H9 (cell line): ENCODE data around the gene SPTBN1. TPM values are rescaled to one million over a fixed set of nuclear protein-coding genes. Genes with fewer than 3 reads are reported as not detected.

ENCODE experiments used
- DNase-seq: peaks from one replicate; pipeline ENCODE4 v3.0.0-alpha.2; 2017
- H2AFZ ChIP-seq: one replicate; pipeline ENCODE4 v1.6.1; 2013; ENCODE audit warnings: mild to moderate bottlenecking, low read length, control low read depth, moderate library complexity
- H2AK5ac ChIP-seq: 2 replicates; pipeline ENCODE4 v1.6.1; 2013; ENCODE audit warnings: low read length, control low read depth, mixed read lengths; ENCODE audit not compliant: insufficient read length
- H2BK120ac ChIP-seq: one replicate; pipeline ENCODE4 v1.6.1; 2013; ENCODE audit warnings: low read depth, mild to moderate bottlenecking, low read length, control low read depth, inconsistent platforms; ENCODE audit not compliant: poor library complexity, severe bottlenecking
- H2BK12ac ChIP-seq: 2 replicates; pipeline ENCODE4 v1.6.1; 2013; ENCODE audit warnings: low read length, control low read depth, mixed read lengths, low read depth; ENCODE audit not compliant: insufficient read length
- H2BK15ac ChIP-seq: 2 replicates; pipeline ENCODE4 v1.6.1; 2013; ENCODE audit warnings: low read depth, low read length, control low read depth
- H2BK20ac ChIP-seq: one replicate; pipeline ENCODE4 v1.6.1; 2013; ENCODE audit warnings: low read depth, mild to moderate bottlenecking, low read length, control low read depth, inconsistent platforms; ENCODE audit not compliant: poor library complexity, severe bottlenecking
- H2BK5ac ChIP-seq: 2 replicates; pipeline ENCODE4 v1.6.1; 2013; ENCODE audit warnings: low read length, control low read depth, mixed read lengths; ENCODE audit not compliant: insufficient read length
- H3K14ac ChIP-seq: 2 replicates; pipeline ENCODE4 v1.6.1; 2013; ENCODE audit warnings: low read length, control low read depth; ENCODE audit not compliant: insufficient read depth
- H3K18ac ChIP-seq: 2 replicates; pipeline ENCODE4 v1.6.1; 2013; ENCODE audit warnings: low read depth, mild to moderate bottlenecking, mixed read lengths, low read length, control low read depth; ENCODE audit not compliant: insufficient read length
- H3K23ac ChIP-seq: 2 replicates; pipeline ENCODE4 v1.6.1; 2013; ENCODE audit warnings: low read length, control low read depth, mixed read lengths, low read depth; ENCODE audit not compliant: insufficient read length
- H3K23me2 ChIP-seq: 2 replicates; pipeline ENCODE4 v1.6.1; 2013; ENCODE audit warnings: low read depth, mild to moderate bottlenecking, mixed read lengths, low read length, control low read depth; ENCODE audit not compliant: insufficient read length, poor library complexity, severe bottlenecking
- H3K27ac ChIP-seq: 2 replicates; pipeline ENCODE4 v1.5.1; 2013; ENCODE audit warnings: low read length, control low read depth, mixed read lengths, low read depth; ENCODE audit not compliant: insufficient read length
- H3K27me3 ChIP-seq: 2 replicates; pipeline ENCODE4 v1.6.1; 2013; ENCODE audit warnings: low read length, control low read depth, inconsistent platforms; ENCODE audit not compliant: insufficient read depth
- H3K4ac ChIP-seq: 2 replicates; pipeline ENCODE4 v1.6.1; 2013; ENCODE audit warnings: low read depth, mild to moderate bottlenecking, control low read depth, inconsistent platforms, low read length, moderate library complexity
- H3K4me1 ChIP-seq: 2 replicates; pipeline ENCODE4 v1.6.1; 2013; ENCODE audit warnings: low read length, control low read depth, inconsistent platforms; ENCODE audit not compliant: insufficient read depth
- H3K4me2 ChIP-seq: 2 replicates; pipeline ENCODE4 v1.6.1; 2013; ENCODE audit warnings: low read length, control low read depth, mixed read lengths; ENCODE audit not compliant: insufficient read length, insufficient read depth
- H3K56ac ChIP-seq: 2 replicates; pipeline ENCODE4 v1.6.1; 2013; ENCODE audit warnings: low read depth, mild to moderate bottlenecking, mixed read lengths, low read length, control low read depth; ENCODE audit not compliant: insufficient read length
- H3K79me1 ChIP-seq: 2 replicates; pipeline ENCODE4 v1.6.1; 2013; ENCODE audit warnings: low read depth, mild to moderate bottlenecking, moderate library complexity, low read length, control low read depth, inconsistent platforms; ENCODE audit not compliant: insufficient read depth, poor library complexity, severe bottlenecking
- H3K79me2 ChIP-seq: 2 replicates; pipeline ENCODE4 v1.6.1; 2013; ENCODE audit warnings: low read length, control low read depth, inconsistent platforms; ENCODE audit not compliant: insufficient read depth
- H3K9ac ChIP-seq: 2 replicates; pipeline ENCODE4 v1.6.1; 2013; ENCODE audit warnings: low read length, control low read depth, mixed read lengths; ENCODE audit not compliant: insufficient read length; ENCODE audit errors: extremely low read depth
- H3K9me3 ChIP-seq: one replicate; pipeline ENCODE4 v1.6.1; 2013; ENCODE audit warnings: low read depth, low read length, inconsistent platforms; ENCODE audit not compliant: control insufficient read depth
- H3T11ph ChIP-seq: one replicate; pipeline ENCODE4 v1.6.1; 2013; ENCODE audit warnings: mild to moderate bottlenecking, low read length, control low read depth, inconsistent platforms
- H4K20me1 ChIP-seq: one replicate; pipeline ENCODE4 v1.6.1; 2013; ENCODE audit not compliant: control insufficient read depth, insufficient read length, insufficient read depth
- H4K5ac ChIP-seq: 2 replicates; pipeline ENCODE4 v1.6.1; 2013; ENCODE audit warnings: low read depth, mild to moderate bottlenecking, mixed read lengths, low read length, control low read depth; ENCODE audit not compliant: insufficient read length
- H4K8ac ChIP-seq: replicated peaks from 2 replicates; pipeline ENCODE4 v1.6.1; 2013; ENCODE audit warnings: low read length, control low read depth, mixed read lengths, low read depth; ENCODE audit not compliant: insufficient read length
- H4K91ac ChIP-seq: 2 replicates; pipeline ENCODE4 v1.6.1; 2013; ENCODE audit warnings: low read depth, mild to moderate bottlenecking, moderate library complexity, mixed read lengths, low read length, control low read depth; ENCODE audit not compliant: insufficient read length
- H3K27ac Mint-ChIP-seq, 3 experiments: 2 replicates in 2 of 3; 3 replicates in 1 of 3; pipeline ENCODE4 v1.8.0; 2020 to 2021; ENCODE audit warnings: mixed read lengths in 3 of 3, mild to moderate bottlenecking in 1 of 3, moderate library complexity in 1 of 3
- H3K27me3 Mint-ChIP-seq: 2 replicates; pipeline ENCODE4 v1.8.0; 2021; ENCODE audit warnings: low read depth, mild to moderate bottlenecking, moderate library complexity, mixed read lengths
- H3K36me3 Mint-ChIP-seq, 3 experiments: 2 replicates in 2 of 3; 3 replicates in 1 of 3; pipeline ENCODE4 v1.8.0; 2020 to 2021; ENCODE audit warnings: low read depth in 3 of 3, mixed read lengths in 3 of 3; ENCODE audit not compliant: insufficient read depth in 1 of 3
- H3K4me1 Mint-ChIP-seq, 2 experiments: 2 replicates each; pipeline ENCODE4 v1.8.0; 2020; ENCODE audit warnings: mixed read lengths in 2 of 2
- H3K4me3 Mint-ChIP-seq, 2 experiments: 2 replicates in 1 of 2; 3 replicates in 1 of 2; pipeline ENCODE4 v1.8.0; 2020 to 2021; ENCODE audit warnings: mild to moderate bottlenecking in 2 of 2, mixed read lengths in 2 of 2, moderate library complexity in 1 of 2
- H3K9me3 Mint-ChIP-seq, 2 experiments: 2 replicates in 1 of 2; 3 replicates in 1 of 2; pipeline ENCODE4 v1.8.0; 2020; ENCODE audit warnings: mild to moderate bottlenecking in 2 of 2, mixed read lengths in 2 of 2, moderate library complexity in 1 of 2
- WGBS: extraction: QIAGEN DNeasy Blood & Tissue Kit; methylation state at CpG from one replicate; pipeline ENCODE4 v1.1.7; 2013; ENCODE audit warnings: missing lambda C conversion rate, low lambda C conversion rate, mixed read lengths; ENCODE audit not compliant: insufficient read length; ENCODE audit errors: extremely low coverage; 5-methylcytosine and 5-hydroxymethylcytosine counted together
- total RNA-seq: library from RNA; stranded (reverse); gene quantifications from 2 replicates; pipeline ENCODE4 v1.2.1, GENCODE V29; 2021
- TF ChIP-seq, protein P1 (sequence below): fragments of 200-600 bp; sonication (generic); conservative IDR thresholded peaks from 3 replicates; pipeline ENCODE4 v1.8.0; 2021; ENCODE audit warnings: antibody characterized with exemption, mild to moderate bottlenecking

SPTBN1 gene
- total RNA-seq, 1 experiment from 2014 or later: 164 TPM

DNA sequence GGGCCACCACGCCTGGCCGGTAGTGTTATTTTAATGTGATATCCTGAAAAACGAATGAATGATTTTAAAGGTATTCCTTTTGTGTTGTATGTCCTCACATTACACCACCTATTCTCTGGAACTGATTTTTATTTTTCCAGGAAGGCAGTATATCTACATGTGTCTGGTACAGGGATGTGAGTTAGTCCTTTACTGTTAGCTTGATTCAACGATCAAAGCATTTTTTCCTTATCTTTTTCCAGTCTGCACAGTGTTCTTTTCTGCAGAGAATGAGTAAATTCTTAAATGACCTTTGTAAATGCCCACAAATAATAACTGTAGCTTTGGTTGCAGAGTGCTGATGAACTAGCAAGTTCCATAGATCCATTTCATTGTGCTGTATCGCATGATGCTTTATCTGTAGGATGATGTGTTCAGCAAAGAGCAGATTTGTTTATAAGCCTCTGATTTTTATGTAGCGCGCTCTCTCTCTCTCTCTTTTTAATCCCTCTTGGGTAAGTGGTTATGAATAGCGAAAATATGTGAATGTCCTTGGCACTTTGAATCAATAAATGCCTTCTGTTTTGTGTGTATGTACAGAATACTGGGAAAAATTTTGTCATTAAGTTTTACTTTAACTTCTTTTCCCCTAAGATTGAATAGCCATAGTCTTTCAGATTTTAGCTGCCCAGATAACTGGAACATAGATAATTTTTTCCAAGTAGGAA is 184.9 kb downstream of the SPTBN1 start:
- H3K4me3 Mint-ChIP-seq: no peak overlapping the region

More for the DNA sequence above, 184.9 kb downstream of the SPTBN1 start:
- Histone ChIP-seq H3K27me3 (no peaks in the 10 kb centered on the region), H4K20me1 (no peaks in the 10 kb centered on the region), H3K23ac (no peak overlapping the region), H3K4ac (no peak overlapping the region), H2BK12ac (no peak overlapping the region), H3K4me1 (no peaks in the 10 kb centered on the region), H3T11ph (no peak overlapping the region), H3K9ac (no peak overlapping the region), H2BK120ac (no peak overlapping the region), H3K18ac (no peak overlapping the region), H4K91ac (no peak overlapping the region), H2BK5ac (no peak overlapping the region), H3K9me3 (no peaks in the 10 kb centered on the region), H3K79me2 (no peaks in the 10 kb centered on the region), H3K79me1 (peaks cover 2% of the 10 kb centered on the region), H3K23me2 (no peaks in the 10 kb centered on the region), H3K4me2 (no peak overlapping the region), H2AK5ac (no peak overlapping the region), H3K27ac (no peak overlapping the region), H2BK15ac (no peak overlapping the region), H4K8ac (no peak overlapping the region), H2BK20ac (no peak overlapping the region), H3K14ac (no peak overlapping the region), H4K5ac (no peak overlapping the region), H3K56ac (no peak overlapping the region), H2AFZ (no peak overlapping the region)
- no peaks in the 10 kb centered on the region for H3K4me1 Mint-ChIP-seq
- H3K36me3 Mint-ChIP-seq: peaks cover 47 to 87% (median 85%) of the 10 kb centered on the region in 3 experiments; a peak in 6 of 7 replicates
- H3K27ac Mint-ChIP-seq: no peak overlapping the region
- no CpG with 5 or more reads among the region's 8 CpGs for WGBS
- H3K9me3 Mint-ChIP-seq: no peaks in the 10 kb centered on the region
- H3K27me3 Mint-ChIP-seq: no peaks in the 10 kb centered on the region
- DNase-seq: no peak
- TF ChIP-seq, protein P1, sequence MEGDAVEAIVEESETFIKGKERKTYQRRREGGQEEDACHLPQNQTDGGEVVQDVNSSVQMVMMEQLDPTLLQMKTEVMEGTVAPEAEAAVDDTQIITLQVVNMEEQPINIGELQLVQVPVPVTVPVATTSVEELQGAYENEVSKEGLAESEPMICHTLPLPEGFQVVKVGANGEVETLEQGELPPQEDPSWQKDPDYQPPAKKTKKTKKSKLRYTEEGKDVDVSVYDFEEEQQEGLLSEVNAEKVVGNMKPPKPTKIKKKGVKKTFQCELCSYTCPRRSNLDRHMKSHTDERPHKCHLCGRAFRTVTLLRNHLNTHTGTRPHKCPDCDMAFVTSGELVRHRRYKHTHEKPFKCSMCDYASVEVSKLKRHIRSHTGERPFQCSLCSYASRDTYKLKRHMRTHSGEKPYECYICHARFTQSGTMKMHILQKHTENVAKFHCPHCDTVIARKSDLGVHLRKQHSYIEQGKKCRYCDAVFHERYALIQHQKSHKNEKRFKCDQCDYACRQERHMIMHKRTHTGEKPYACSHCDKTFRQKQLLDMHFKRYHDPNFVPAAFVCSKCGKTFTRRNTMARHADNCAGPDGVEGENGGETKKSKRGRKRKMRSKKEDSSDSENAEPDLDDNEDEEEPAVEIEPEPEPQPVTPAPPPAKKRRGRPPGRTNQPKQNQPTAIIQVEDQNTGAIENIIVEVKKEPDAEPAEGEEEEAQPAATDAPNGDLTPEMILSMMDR: no peak
